IPS-20b (cell line): Measurements from ENCODE around the gene CDC40.
"Not testable (repeated sequence)": the region's sequence is repeated elsewhere in the genome, so short reads cannot be mapped to it uniquely, and the experiment has no call there.

Experiments used
- H3K27ac ChIP-seq: one replicate; pipeline ENCODE4 v1.5.1; 2013; ENCODE audit warnings: low read length
- H3K27me3 ChIP-seq: 2 replicates; pipeline ENCODE4 v1.6.1; 2013; ENCODE audit warnings: mild to moderate bottlenecking, low read length, inconsistent platforms; ENCODE audit not compliant: insufficient read depth
- H3K36me3 ChIP-seq: 2 replicates; pipeline ENCODE4 v1.6.1; 2013; ENCODE audit warnings: low read depth, mild to moderate bottlenecking, inconsistent platforms, low read length, moderate library complexity; ENCODE audit not compliant: insufficient read depth
- H3K4me1 ChIP-seq: 2 replicates; pipeline ENCODE4 v1.6.1; 2013; ENCODE audit warnings: mild to moderate bottlenecking, control low read depth, inconsistent platforms, low read length, moderate library complexity; ENCODE audit not compliant: insufficient read depth
- H3K4me3 ChIP-seq: 2 replicates; pipeline ENCODE4 v1.5.1; 2013; ENCODE audit warnings: mild to moderate bottlenecking, low read length, inconsistent platforms
- H3K9ac ChIP-seq: 2 replicates; pipeline ENCODE4 v1.6.1; 2013; ENCODE audit warnings: low read depth, mild to moderate bottlenecking, inconsistent platforms, low read length, moderate library complexity
- H3K9me3 ChIP-seq: 2 replicates; pipeline ENCODE4 v1.6.1; 2013; ENCODE audit warnings: mild to moderate bottlenecking, low read depth, low read length, inconsistent platforms; ENCODE audit not compliant: insufficient read depth

CDC40 gene

GRCh38 chr6:110211753-110212152 lies 31.5 kb downstream of the CDC40 start:
- H3K27me3 ChIP-seq: no peaks in the 10 kb centered on the region
- no peak overlapping the region for H3K4me3 ChIP-seq
- H3K4me1 ChIP-seq: no peaks in the 10 kb centered on the region
- peaks cover 76% of the 10 kb centered on the region for H3K36me3 ChIP-seq
- H3K27ac ChIP-seq: no peak overlapping the region
- no peak overlapping the region for H3K9ac ChIP-seq
- no peaks in the 10 kb centered on the region for H3K9me3 ChIP-seq

GRCh38 chr6:110214338-110214737 lies 34.1 kb downstream of the CDC40 start:
- no peaks in the 10 kb centered on the region for H3K9me3 ChIP-seq
- H3K27me3 ChIP-seq: no peaks in the 10 kb centered on the region
- peaks cover 86% of the 10 kb centered on the region for H3K36me3 ChIP-seq
- H3K27ac ChIP-seq: no peak overlapping the region
- H3K9ac ChIP-seq: no peak overlapping the region
- no peak overlapping the region for H3K4me3 ChIP-seq
- no peaks in the 10 kb centered on the region; the same call in 1 of the 2 replicates for H3K4me1 ChIP-seq

GRCh38 chr6:110216140-110216539 lies 35.9 kb downstream of the CDC40 start:
- H3K36me3 ChIP-seq: peaks cover 93% of the 10 kb centered on the region
- H3K27me3 ChIP-seq: no peaks in the 10 kb centered on the region
- no peak overlapping the region for H3K27ac ChIP-seq
- H3K9ac ChIP-seq: no peak overlapping the region
- H3K4me3 ChIP-seq: no peak overlapping the region
- no peaks in the 10 kb centered on the region for H3K9me3 ChIP-seq
- H3K4me1 ChIP-seq: no peaks in the 10 kb centered on the region; the same call in 1 of the 2 replicates

GRCh38 chr6:110217266-110217665 lies 37.0 kb downstream of the CDC40 start:
- H3K36me3 ChIP-seq: peaks cover 86% of the 10 kb centered on the region
- H3K27ac ChIP-seq: no peak overlapping the region
- no peak overlapping the region for H3K9ac ChIP-seq
- H3K27me3 ChIP-seq: no peaks in the 10 kb centered on the region
- H3K9me3 ChIP-seq: no peaks in the 10 kb centered on the region
- H3K4me3 ChIP-seq: no peak overlapping the region
- H3K4me1 ChIP-seq: no peaks in the 10 kb centered on the region; the same call in 1 of the 2 replicates

- Histone ChIP-seq H3K27ac (no peak overlapping the region), H3K4me1 (no peaks in the 10 kb centered on the region; the same call in 1 of the 2 replicates), H3K4me3 (no peak overlapping the region), H3K27me3 (no peaks in the 10 kb centered on the region), H3K36me3 (peaks cover 69% of the 10 kb centered on the region), H3K9ac (no peak overlapping the region), H3K9me3 (no peaks in the 10 kb centered on the region)
Measured at GRCh38 chr6:110221738-110222137, 41.5 kb downstream of the CDC40 start.

GRCh38 chr6:110226261-110226660 lies 46.0 kb downstream of the CDC40 start:
- Histone ChIP-seq H3K27me3 (no peaks in the 10 kb centered on the region), H3K4me1 (no peaks in the 10 kb centered on the region), H3K9me3 (no peaks in the 10 kb centered on the region), H3K9ac (no peak overlapping the region), H3K36me3 (peaks cover 57% of the 10 kb centered on the region), H3K4me3 (no peak overlapping the region), H3K27ac (no peak overlapping the region)

GRCh38 chr6:110232450-110232849 lies 52.2 kb downstream of the CDC40 start:
- Histone ChIP-seq H3K27ac (no peak overlapping the region), H3K4me1 (no peaks in the 10 kb centered on the region), H3K27me3 (no peaks in the 10 kb centered on the region), H3K9me3 (no peaks in the 10 kb centered on the region), H3K9ac (no peak overlapping the region), H3K36me3 (peaks cover 21% of the 10 kb centered on the region), H3K4me3 (no peak overlapping the region)

GRCh38 chr6:110233770-110234374 lies 53.6 kb downstream of the CDC40 start:
- Histone ChIP-seq H3K36me3 (peaks cover 12% of the 10 kb centered on the region), H3K9me3 (no peaks in the 10 kb centered on the region)

GRCh38 chr6:110236007-110236406 lies 55.8 kb downstream of the CDC40 start:
- H3K4me3 ChIP-seq, H3K4me1 ChIP-seq: not testable (repeated sequence)

More at GRCh38 chr6:110233770-110234374, 53.6 kb downstream of the CDC40 start:
- Histone ChIP-seq H3K9ac (no peak overlapping the region), H3K4me1 (no peaks in the 10 kb centered on the region), H3K4me3 (no peak overlapping the region), H3K27me3 (no peaks in the 10 kb centered on the region), H3K27ac (no peak overlapping the region)

GRCh38 chr6:110239526-110240274 lies 59.5 kb downstream of the CDC40 start:
- H3K9me3 ChIP-seq: no peaks in the 10 kb centered on the region
- no peak overlapping the region for H3K27ac ChIP-seq
- H3K27me3 ChIP-seq: no peaks in the 10 kb centered on the region
- no peak overlapping the region for H3K9ac ChIP-seq
- no peaks in the 10 kb centered on the region for H3K4me1 ChIP-seq
- no peak overlapping the region for H3K4me3 ChIP-seq
- no peaks in the 10 kb centered on the region for H3K36me3 ChIP-seq

More at GRCh38 chr6:110236007-110236406, 55.8 kb downstream of the CDC40 start:
- H3K9ac ChIP-seq, H3K36me3 ChIP-seq, H3K27ac ChIP-seq, H3K27me3 ChIP-seq, H3K9me3 ChIP-seq: not testable (repeated sequence)

- H3K27me3 ChIP-seq, H3K27ac ChIP-seq, H3K36me3 ChIP-seq, H3K9ac ChIP-seq, H3K9me3 ChIP-seq, H3K4me1 ChIP-seq, H3K4me3 ChIP-seq: not testable (repeated sequence)
Measured at GRCh38 chr6:110244621-110245020, 64.4 kb downstream of the CDC40 start.

- Histone ChIP-seq H3K27ac (no peak overlapping the region), H3K4me1 (peaks cover 7% of the 10 kb centered on the region; the same call in 1 of the 2 replicates), H3K27me3 (no peaks in the 10 kb centered on the region), H3K9ac (no peak overlapping the region), H3K9me3 (no peaks in the 10 kb centered on the region), H3K4me3 (no peak overlapping the region), H3K36me3 (no peaks in the 10 kb centered on the region)
Measured at GRCh38 chr6:110246378-110246777, 66.2 kb downstream of the CDC40 start.
